HCT116 (cell line): ENCODE results near the gene DPY19L2. TPM values are rescaled to one million over a fixed set of nuclear protein-coding genes. Genes with fewer than 3 reads are reported as not detected.
"Not testable (repeated sequence)": the region's sequence is repeated elsewhere in the genome, so short reads cannot be mapped to it uniquely, and the experiment has no call there.

Source experiments
- ATAC-seq: fragments of 200-7000 bp; cut with Tn5 transposase; 2 replicates; pipeline ENCODE4 v1.9.1; 2020; ENCODE audit warnings: mild to moderate bottlenecking, moderate library complexity
- BruUV-seq: library from RNA; stranded (reverse); fragments of 400-500 nt; replicated peaks from 2 replicates; lab custom pipeline; 2021; lab: Mats Ljungman, UMichigan
- CTCF ChIA-PET: fragments of 300-600 bp; sonication (Branson Sonifier 250); formaldehyde crosslinking; loops from one replicate; lab custom pipeline; 2021; ENCODE audit warnings: antibody characterized with exemption; lab: Charles Lee
- POLR2A ChIA-PET: fragments of 300-600, 350-600 bp; sonication (Branson Sonifier 250); formaldehyde crosslinking; loops from one replicate; lab custom pipeline; 2021; ENCODE audit warnings: antibody characterized with exemption; lab: Charles Lee
- RAD21 ChIA-PET, 2 experiments: fragments of 300-600 bp; sonication (Branson Sonifier 250); formaldehyde crosslinking; loops; one replicate each; lab custom pipeline; 2023; ENCODE audit warnings: low total read pairs in 2 of 2; ENCODE audit not compliant: uncharacterized antibody in 2 of 2, unreplicated experiment in 2 of 2, low non-redundant PET in 1 of 2; lab: Charles Lee
- DNase-seq: peaks from one replicate; pipeline ENCODE4 v3.0.0-alpha.2; 2010; ENCODE audit warnings: low read depth, low spot score
- H2AFZ ChIP-seq: fragments of 200-600 bp; shearing (Covaris generic), sonication (generic); 2 replicates; pipeline ENCODE4 v1.6.1; 2017; ENCODE audit warnings: low read depth, mixed run types, mixed read lengths, antibody characterized with exemption, low read length; ENCODE audit not compliant: poor library complexity, severe bottlenecking
- H3K27ac ChIP-seq: 2 replicates; pipeline ENCODE4 v1.5.1; 2012; ENCODE audit warnings: low read depth, low read length
- H3K27me3 ChIP-seq: fragments of 200-600 bp; sonication (generic); 2 replicates; pipeline ENCODE4 v1.6.1; 2016; ENCODE audit warnings: mixed run types, low read length, mixed read lengths; ENCODE audit not compliant: insufficient read depth
- H3K36me3 ChIP-seq, 2 experiments: fragments of 200-500 bp in 1 of 2; fragments of 200-600 bp in 1 of 2; sonication (Bioruptor generic) in 1 of 2; sonication (generic) in 1 of 2; 2 replicates each; pipeline versions ENCODE4 v1.5.1 to v1.6.1; 2014 to 2016; ENCODE audit warnings: low read length in 2 of 2, inconsistent platforms in 1 of 2, mixed read lengths in 1 of 2, mixed run types in 1 of 2; ENCODE audit not compliant: insufficient read depth in 2 of 2, control insufficient read depth in 1 of 2
- H3K4me1 ChIP-seq, 2 experiments: fragments of 200-600 bp in 1 of 2; sonication (generic) in 1 of 2; 2 replicates each; pipeline versions ENCODE4 v1.5.1 to v1.6.1; 2012 to 2017; ENCODE audit warnings: low read length in 2 of 2, inconsistent platforms in 1 of 2, mild to moderate bottlenecking in 1 of 2, mixed read lengths in 1 of 2, mixed run types in 1 of 2, moderate library complexity in 1 of 2; ENCODE audit not compliant: insufficient read depth in 2 of 2, control insufficient read depth in 1 of 2
- H3K4me2 ChIP-seq: fragments of 200-600 bp; sonication (generic); 2 replicates; pipeline ENCODE4 v1.6.1; 2017; ENCODE audit warnings: mixed run types, low read length, mixed read lengths
- H3K4me3 ChIP-seq, 2 experiments: fragments of 200-600 bp in 1 of 2; sonication (generic) in 1 of 2; replicated peaks in 1 of 2; 2 replicates each; pipeline ENCODE4 v1.5.1; 2011 to 2016; ENCODE audit warnings: low read length in 2 of 2, control low read depth in 1 of 2, low read depth in 1 of 2, mild to moderate bottlenecking in 1 of 2, mixed read lengths in 1 of 2, mixed run types in 1 of 2
- H3K79me2 ChIP-seq: fragments of 200-600 bp; sonication (generic); 2 replicates; pipeline ENCODE4 v1.6.1; 2017; ENCODE audit warnings: mild to moderate bottlenecking, mixed run types, low read length, moderate library complexity, mixed read lengths; ENCODE audit not compliant: insufficient read depth
- H3K9ac ChIP-seq: fragments of 200-600 bp; sonication (generic); 2 replicates; pipeline ENCODE4 v1.6.1; 2016; ENCODE audit warnings: low read length, mixed read lengths
- H3K9me2 ChIP-seq: fragments of 200-600 bp; sonication (generic), shearing (Covaris generic); 2 replicates; pipeline ENCODE4 v1.6.1; 2017; ENCODE audit warnings: mixed run types, mild to moderate bottlenecking, moderate library complexity; ENCODE audit not compliant: insufficient read depth
- H3K9me3 ChIP-seq, 2 experiments: fragments of 200-500 bp in 1 of 2; fragments of 200-600 bp in 1 of 2; sonication (Bioruptor generic) in 1 of 2; sonication (generic) in 1 of 2; 2 replicates each; pipeline ENCODE4 v1.6.1; 2014 to 2017; ENCODE audit warnings: low read length in 2 of 2, mixed read lengths in 2 of 2, inconsistent platforms in 1 of 2, low read depth in 1 of 2, mild to moderate bottlenecking in 1 of 2, mixed run types in 1 of 2, moderate library complexity in 1 of 2; ENCODE audit not compliant: control insufficient read depth in 1 of 2, insufficient read depth in 1 of 2
- H4K20me1 ChIP-seq: fragments of 200-600 bp; sonication (generic), shearing (Covaris generic); 2 replicates; pipeline ENCODE4 v1.6.1; 2017; ENCODE audit warnings: mixed run types, mild to moderate bottlenecking, moderate library complexity; ENCODE audit not compliant: insufficient read depth
- intact Hi-C: fragments of 100-400 bp; cut with micrococcal nuclease; formaldehyde crosslinking; loops from 2 replicates; pipeline ENCODE4 v1.10.0; 2022
- total RNA-seq: library from RNA; stranded (reverse); gene quantifications from one replicate; pipeline ENCODE4 v1.2.1, GENCODE V29; 2021; ENCODE audit not compliant: unreplicated experiment

The DPY19L2 gene
- total RNA-seq, 1 experiment from 2014 or later, result not detected

DNA sequence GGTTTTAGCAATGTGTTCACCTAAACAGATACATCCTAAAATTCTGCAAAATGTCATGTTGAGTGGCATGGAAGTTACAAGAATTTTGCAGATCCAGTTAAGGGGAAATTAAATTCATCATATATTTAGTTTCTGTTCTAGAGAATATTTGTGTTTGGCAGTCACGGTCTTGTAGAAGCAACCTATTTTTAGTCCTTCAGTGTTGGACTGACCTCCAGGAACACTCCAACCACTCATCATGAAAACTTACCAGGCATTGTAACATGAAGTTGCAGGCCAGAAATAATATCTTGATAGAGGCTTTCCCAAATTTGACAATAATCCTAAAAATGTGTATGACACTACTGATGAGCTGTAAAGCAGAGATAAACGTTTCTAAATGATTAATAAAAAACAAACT, 119.3 kb downstream of the DPY19L2 start:
- CTCF ChIA-PET, DNase-seq, H3K4me1 ChIP-seq, H2AFZ ChIP-seq, H3K9me3 ChIP-seq, H3K27ac ChIP-seq, BruUV-seq, H3K36me3 ChIP-seq, H4K20me1 ChIP-seq, POLR2A ChIA-PET, H3K4me3 ChIP-seq, intact Hi-C loops, H3K27me3 ChIP-seq, RAD21 ChIA-PET, H3K9ac ChIP-seq, H3K79me2 ChIP-seq, H3K9me2 ChIP-seq, ATAC-seq, H3K4me2 ChIP-seq: not testable (repeated sequence)

DNA sequence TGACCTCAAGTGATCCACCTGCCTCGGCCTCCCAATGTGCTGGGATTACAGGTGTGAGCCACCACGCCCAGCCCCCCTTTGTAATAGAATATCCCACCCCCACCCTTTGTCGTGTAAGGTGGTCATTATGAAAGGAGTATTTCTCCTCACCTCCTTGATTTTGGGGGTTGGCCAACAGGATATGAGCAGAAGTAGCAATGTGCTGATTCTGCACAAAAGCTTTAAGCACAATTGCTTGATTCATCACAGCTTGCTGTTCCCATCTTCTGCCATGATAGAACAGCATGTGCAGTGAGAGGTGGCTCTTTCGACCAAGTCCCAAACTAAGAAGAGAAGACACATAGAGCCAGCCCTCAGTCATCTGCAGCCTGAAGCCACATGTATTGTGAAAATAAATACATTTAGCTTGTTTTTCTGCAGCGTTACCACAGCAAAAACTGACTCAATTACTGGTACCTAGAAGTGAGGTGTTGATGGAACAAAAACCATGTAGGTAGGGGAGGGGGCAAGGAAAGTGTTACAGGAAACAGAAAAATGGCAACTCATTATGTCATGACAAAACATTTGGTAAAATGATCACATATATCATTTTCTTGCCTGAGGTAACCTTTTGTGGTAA, 122.9 kb downstream of the DPY19L2 start:
- H4K20me1 ChIP-seq, H3K4me1 ChIP-seq, H3K4me2 ChIP-seq, H3K36me3 ChIP-seq, H3K9me2 ChIP-seq, H3K9ac ChIP-seq, H3K9me3 ChIP-seq, CTCF ChIA-PET, DNase-seq, H3K27ac ChIP-seq, H3K4me3 ChIP-seq, POLR2A ChIA-PET, H2AFZ ChIP-seq, intact Hi-C loops, BruUV-seq, RAD21 ChIA-PET, H3K79me2 ChIP-seq, H3K27me3 ChIP-seq, ATAC-seq: not testable (repeated sequence)

DNA sequence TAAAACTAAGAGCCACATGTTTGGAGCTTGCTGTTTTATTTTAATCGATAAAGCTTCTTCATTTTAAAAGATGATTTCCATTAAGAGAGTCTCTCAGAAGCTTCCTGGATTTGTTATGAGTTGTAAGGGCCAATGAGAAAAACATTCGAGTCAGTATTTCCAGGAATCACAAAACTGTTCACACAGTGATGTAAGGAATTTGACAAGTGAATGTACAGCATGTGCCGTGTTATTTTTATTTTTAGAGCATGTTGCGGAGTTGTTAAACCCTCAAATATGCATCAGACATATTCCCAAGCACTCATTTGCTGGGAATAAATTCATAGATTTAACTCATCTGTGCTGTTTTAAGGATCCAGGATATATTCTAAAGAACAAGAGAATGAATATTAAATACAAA, 129.6 kb downstream of the DPY19L2 start:
- H3K9me2 ChIP-seq, H4K20me1 ChIP-seq, ATAC-seq, intact Hi-C loops, H3K4me2 ChIP-seq, RAD21 ChIA-PET, POLR2A ChIA-PET, H2AFZ ChIP-seq, H3K79me2 ChIP-seq, BruUV-seq, H3K9me3 ChIP-seq, CTCF ChIA-PET, H3K27me3 ChIP-seq, H3K9ac ChIP-seq, H3K27ac ChIP-seq, H3K4me3 ChIP-seq, H3K36me3 ChIP-seq, DNase-seq, H3K4me1 ChIP-seq: not testable (repeated sequence)

DNA sequence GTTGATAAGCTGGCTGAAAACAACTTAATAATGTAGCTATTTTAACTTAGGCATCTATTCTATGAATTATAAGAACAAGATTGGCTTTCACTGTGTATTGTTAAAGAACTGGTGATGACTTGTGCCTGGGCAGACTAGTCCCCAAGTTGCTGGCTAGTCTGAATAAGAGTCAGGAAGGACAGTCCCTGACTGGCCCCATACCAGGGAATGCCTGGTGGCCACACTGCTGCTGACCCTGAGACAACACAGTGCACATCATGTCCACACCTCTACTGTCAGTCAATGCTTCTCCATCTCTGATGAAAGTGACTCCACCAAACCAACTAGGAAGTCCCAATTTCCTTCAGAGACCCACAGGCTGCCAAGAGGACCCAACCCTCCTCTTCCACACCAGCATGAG, 130.5 kb downstream of the DPY19L2 start:
- CTCF ChIA-PET, H3K27ac ChIP-seq, DNase-seq, intact Hi-C loops, H3K27me3 ChIP-seq, BruUV-seq, H3K9me2 ChIP-seq, H3K4me1 ChIP-seq, RAD21 ChIA-PET, H3K9me3 ChIP-seq, H3K36me3 ChIP-seq, H3K4me2 ChIP-seq, POLR2A ChIA-PET, ATAC-seq, H3K4me3 ChIP-seq, H4K20me1 ChIP-seq, H3K9ac ChIP-seq, H3K79me2 ChIP-seq, H2AFZ ChIP-seq: not testable (repeated sequence)
